Lower lobe of right lung (tissue), 2 donors: ENCODE measurements around the gene ABCC1. TPM values are rescaled to one million over a fixed set of nuclear protein-coding genes. Genes with fewer than 3 reads are reported as not detected.

Source experiments
- ATAC-seq, 2 donors: fragments of 200-7000 bp; cut with Tn5 transposase; one replicate each; pipeline ENCODE4 v1.9.1; 2020 to 2022; ENCODE audit warnings: mild to moderate bottlenecking in 2 of 2, moderate library complexity in 2 of 2
- DNase-seq: peaks from one replicate; pipeline ENCODE4 v3.0.0-alpha.2; 2020
- H3K27ac ChIP-seq: fragments of 200-600 bp; one replicate; pipeline ENCODE4 v1.8.0; 2022
- H3K27me3 ChIP-seq: fragments of 200-600 bp; one replicate; pipeline ENCODE4 v1.8.0; 2022; ENCODE audit warnings: low read depth
- H3K36me3 ChIP-seq: fragments of 200-600 bp; one replicate; pipeline ENCODE4 v1.8.0; 2022; ENCODE audit warnings: mild to moderate bottlenecking
- H3K4me1 ChIP-seq: fragments of 200-600 bp; one replicate; pipeline ENCODE4 v1.8.0; 2022
- H3K4me3 ChIP-seq: fragments of 200-600 bp; one replicate; pipeline ENCODE4 v1.8.0; 2022; ENCODE audit warnings: mild to moderate bottlenecking
- H3K9me3 ChIP-seq: fragments of 200-600 bp; one replicate; pipeline ENCODE4 v1.8.0; 2022
- CTCF ChIP-seq: fragments of 200-600 bp; IDR thresholded peaks from one replicate; pipeline ENCODE4 v1.8.0; 2022; ENCODE audit warnings: antibody characterized with exemption, mild to moderate bottlenecking
- intact Hi-C: fragments of 100-400 bp; cut with DNase I; formaldehyde crosslinking; loops from one replicate; pipeline ENCODE4 v1.11.0; 2022
- total RNA-seq: library from RNA; stranded (reverse); fragmentation: NEBNext Ultra II Directional; extraction: Animal tissue kit (Norgen Biotek cat#: 25700); gene quantifications from one replicate; pipeline ENCODE4 v1.2.1, GENCODE V29; 2021
- donor health status: DM: no; HTN: yes; CAD: no; lungs with severe emphysema.

ABCC1 gene
- total RNA-seq, 1 donor from 2014 or later, result 47.5 TPM

GRCh38 chr16:16164243-16164642 is 214.8 kb downstream of the ABCC1 start:
- Histone ChIP-seq H3K9me3 (peaks cover 6% of the 10 kb centered on the region), H3K27me3 (no peaks in the 10 kb centered on the region), H3K4me1 (no peaks in the 10 kb centered on the region), H3K27ac (no peak overlapping the region), H3K4me3 (no peak overlapping the region), H3K36me3 (peaks cover 61% of the 10 kb centered on the region)
- intact Hi-C loops, result no loop called here
- TF ChIP-seq CTCF, result no peak
- DNase-seq (no peak), ATAC-seq (no peak)

- Histone ChIP-seq H3K27me3 (no peaks in the 10 kb centered on the region), H3K9me3 (no peaks in the 10 kb centered on the region), H3K4me3 (no peak overlapping the region), H3K36me3 (peaks cover 69% of the 10 kb centered on the region), H3K4me1 (no peaks in the 10 kb centered on the region), H3K27ac (no peak overlapping the region)
- DNase-seq, result no peak
- TF ChIP-seq CTCF, result no peak
- ATAC-seq, result no peak
- intact Hi-C loops, result no loop called here
These were observed 216.7 kb downstream of the ABCC1 start for GRCh38 chr16:16166085-16166484.

GRCh38 chr16:16166949-16167348 is 217.5 kb downstream of the ABCC1 start:
- DNase-seq (no peak), ATAC-seq (no peak)
- no peaks in the 10 kb centered on the region for H3K9me3 ChIP-seq
- TF ChIP-seq CTCF, result no peak
- no peak overlapping the region for H3K27ac ChIP-seq
- H3K4me3 ChIP-seq, result no peak overlapping the region
- H3K27me3 ChIP-seq, result no peaks in the 10 kb centered on the region
- intact Hi-C loops, result no loop called here
- peaks cover 69% of the 10 kb centered on the region for H3K36me3 ChIP-seq
- no peaks in the 10 kb centered on the region for H3K4me1 ChIP-seq

DNA sequence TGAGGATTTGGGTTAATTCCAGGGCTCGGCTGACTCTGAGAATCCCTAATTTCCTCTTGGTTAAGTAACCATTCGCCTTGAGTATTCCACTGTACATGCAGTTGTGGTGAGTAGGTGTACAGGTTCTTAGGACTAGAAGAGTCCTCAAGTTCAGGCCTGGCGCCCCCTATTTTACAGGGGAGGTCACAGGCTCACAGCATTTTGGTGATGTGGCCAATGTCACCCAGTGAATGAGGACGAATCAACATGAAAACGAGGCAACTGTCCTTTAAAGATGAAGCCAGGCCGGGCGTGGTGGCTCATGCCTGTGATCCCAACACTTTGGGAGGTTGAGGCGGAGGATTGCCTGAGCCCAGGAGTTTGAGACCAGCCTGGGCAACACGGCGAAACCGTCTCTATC is 218.5 kb downstream of the ABCC1 start:
- Histone ChIP-seq H3K4me1 (no peaks in the 10 kb centered on the region), H3K27me3 (no peaks in the 10 kb centered on the region), H3K27ac (no peak overlapping the region), H3K4me3 (no peak overlapping the region), H3K36me3 (peaks cover 68% of the 10 kb centered on the region), H3K9me3 (no peaks in the 10 kb centered on the region)
- TF ChIP-seq CTCF, result no peak
- intact Hi-C loops, result no loop called here
- DNase-seq (no peak), ATAC-seq (no peak)

DNA sequence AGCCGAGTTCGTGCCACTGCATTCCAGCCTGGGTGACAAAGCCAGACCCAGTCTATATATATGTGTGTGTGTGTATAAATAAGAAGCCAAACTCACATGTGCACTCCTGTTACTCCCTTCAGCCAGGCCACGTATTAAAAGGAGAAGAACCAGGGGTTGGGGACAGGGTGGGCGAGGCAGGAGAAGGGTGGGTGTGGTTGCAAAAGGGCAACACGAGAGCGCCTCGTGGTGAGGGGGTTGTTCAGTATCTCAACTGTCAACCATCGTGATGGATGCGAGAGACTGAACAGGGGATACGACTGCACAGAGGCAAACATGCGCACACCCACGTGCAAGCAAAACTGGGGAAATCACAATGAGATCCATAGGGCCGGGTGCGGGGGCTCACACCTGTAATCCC is 219.0 kb downstream of the ABCC1 start:
- no peaks in the 10 kb centered on the region for H3K9me3 ChIP-seq
- DNase-seq, result no peak
- no peaks in the 10 kb centered on the region for H3K27me3 ChIP-seq
- H3K27ac ChIP-seq, result no peak overlapping the region
- no peak for ATAC-seq
- TF ChIP-seq CTCF, result no peak
- H3K4me3 ChIP-seq, result no peak overlapping the region
- intact Hi-C loops, result no loop called here
- H3K4me1 ChIP-seq, result no peaks in the 10 kb centered on the region
- H3K36me3 ChIP-seq, result peaks cover 63% of the 10 kb centered on the region

- no peak for TF ChIP-seq CTCF
- H3K9me3 ChIP-seq, result no peaks in the 10 kb centered on the region
- H3K36me3 ChIP-seq, result peaks cover 66% of the 10 kb centered on the region
- H3K4me3 ChIP-seq, result no peak overlapping the region
- no peaks in the 10 kb centered on the region for H3K4me1 ChIP-seq
- H3K27me3 ChIP-seq, result no peaks in the 10 kb centered on the region
- ATAC-seq, result no peak
- H3K27ac ChIP-seq, result no peak overlapping the region
- DNase-seq, result no peak
- intact Hi-C loops, result no loop called here
These were observed 220.2 kb downstream of the ABCC1 start for GRCh38 chr16:16169615-16170014.
